ENCODE measurements around the gene ART1. TPM values are rescaled to one million over a fixed set of nuclear protein-coding genes. Genes with fewer than 3 reads are reported as not detected.

Gene ART1
- total RNA-seq, 1 donor from 2014 or later = 1.0 TPM

DNA sequence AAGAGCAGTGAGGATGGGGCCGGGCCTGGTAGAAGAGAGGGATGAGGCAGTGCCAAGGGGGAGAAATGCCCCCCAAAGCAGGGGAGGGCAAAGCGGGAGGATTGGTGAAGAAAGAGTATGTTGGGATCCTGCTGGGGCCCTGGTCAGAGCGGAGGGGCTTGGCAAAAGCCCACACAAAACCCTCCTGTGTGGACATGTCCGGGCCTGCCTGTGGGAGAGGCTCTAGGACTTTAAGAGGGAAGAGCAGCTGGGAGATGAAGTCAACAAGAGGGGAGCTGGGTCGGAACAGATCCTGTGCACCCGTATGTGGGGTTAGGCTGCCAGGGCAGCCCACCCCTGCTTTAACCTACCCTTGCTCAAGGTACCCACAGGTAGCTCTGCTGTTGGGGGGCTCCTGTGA is 28.9 kb upstream of the ART1 start:
- Histone ChIP-seq H3K27me3 (ENCODE audit: low read depth) (no peaks in the 10 kb centered on the region), H3K4me1 (peaks cover 21% of the 10 kb centered on the region), H3K9me3 (no peaks in the 10 kb centered on the region), H3K36me3 (no peaks in the 10 kb centered on the region), H3K27ac (no peak overlapping the region), H3K4me3 (no peak overlapping the region)
- DNase-seq = no peak
- ATAC-seq = no peak
- intact Hi-C loops (cut with DNase I) = no loop called here
- TF ChIP-seq, protein P1, sequence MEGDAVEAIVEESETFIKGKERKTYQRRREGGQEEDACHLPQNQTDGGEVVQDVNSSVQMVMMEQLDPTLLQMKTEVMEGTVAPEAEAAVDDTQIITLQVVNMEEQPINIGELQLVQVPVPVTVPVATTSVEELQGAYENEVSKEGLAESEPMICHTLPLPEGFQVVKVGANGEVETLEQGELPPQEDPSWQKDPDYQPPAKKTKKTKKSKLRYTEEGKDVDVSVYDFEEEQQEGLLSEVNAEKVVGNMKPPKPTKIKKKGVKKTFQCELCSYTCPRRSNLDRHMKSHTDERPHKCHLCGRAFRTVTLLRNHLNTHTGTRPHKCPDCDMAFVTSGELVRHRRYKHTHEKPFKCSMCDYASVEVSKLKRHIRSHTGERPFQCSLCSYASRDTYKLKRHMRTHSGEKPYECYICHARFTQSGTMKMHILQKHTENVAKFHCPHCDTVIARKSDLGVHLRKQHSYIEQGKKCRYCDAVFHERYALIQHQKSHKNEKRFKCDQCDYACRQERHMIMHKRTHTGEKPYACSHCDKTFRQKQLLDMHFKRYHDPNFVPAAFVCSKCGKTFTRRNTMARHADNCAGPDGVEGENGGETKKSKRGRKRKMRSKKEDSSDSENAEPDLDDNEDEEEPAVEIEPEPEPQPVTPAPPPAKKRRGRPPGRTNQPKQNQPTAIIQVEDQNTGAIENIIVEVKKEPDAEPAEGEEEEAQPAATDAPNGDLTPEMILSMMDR (IDR thresholded peaks at IDR 0.05) = no peak

DNA sequence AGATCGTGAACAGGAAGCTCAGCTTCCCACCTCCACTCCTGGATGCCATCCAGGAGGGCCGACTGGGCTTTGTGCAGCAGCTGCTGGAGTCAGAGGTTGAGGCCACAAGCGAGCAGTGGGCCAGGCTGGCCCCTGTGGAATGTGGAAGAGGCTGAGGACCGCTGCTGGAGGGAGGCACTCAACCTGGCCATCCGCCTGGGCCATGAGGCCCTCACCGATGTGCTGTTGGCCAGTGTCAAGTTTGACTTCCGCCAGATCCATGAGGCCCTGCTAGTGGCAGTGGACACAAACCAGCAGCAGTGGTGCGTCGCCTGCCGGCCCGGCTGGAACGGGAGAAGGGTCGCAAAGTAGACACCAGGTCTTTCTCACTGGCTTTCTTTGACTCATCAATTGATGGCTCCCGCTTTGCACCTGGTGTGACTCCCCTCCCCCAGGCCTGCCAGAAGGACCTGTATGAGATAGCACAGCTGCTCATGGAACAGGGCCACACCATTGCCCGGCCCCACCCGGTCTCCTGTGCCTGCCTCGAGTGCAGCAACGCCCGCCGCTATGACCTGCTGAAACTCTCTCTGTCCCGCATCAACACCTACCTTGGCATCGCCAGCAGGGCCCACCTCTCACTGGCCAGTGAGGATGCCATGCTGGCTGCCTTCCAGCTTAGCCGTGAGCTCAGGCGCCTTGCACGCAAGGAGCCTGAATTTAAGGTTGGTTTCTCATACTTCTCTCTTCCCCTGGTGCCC is 28.0 kb upstream of the ART1 start:
- no peak for DNase-seq

DNA sequence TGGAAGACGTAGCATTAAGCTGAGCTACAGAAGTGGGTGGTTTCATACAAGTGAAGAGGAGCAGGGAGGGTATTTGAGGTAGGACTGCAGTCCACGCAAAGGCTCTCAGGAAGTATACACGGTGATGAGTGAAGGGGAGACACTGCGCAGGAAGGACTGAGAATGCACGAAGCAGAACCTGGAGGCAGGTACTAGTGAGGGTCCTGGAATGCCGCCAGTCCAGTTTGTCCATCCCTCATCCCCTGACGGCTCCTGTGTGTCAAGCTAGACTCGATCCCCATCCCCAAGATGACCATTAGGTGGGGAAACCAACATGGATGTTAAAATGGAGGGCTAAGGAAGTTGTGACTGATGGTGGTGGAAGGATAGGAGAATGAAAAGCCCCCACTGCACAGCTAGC is 26.9 kb upstream of the ART1 start:
- TF ChIP-seq, protein P1 (IDR thresholded peaks at IDR 0.05) = no peak
- intact Hi-C loops (cut with DNase I) = no loop called here
- H3K27me3 ChIP-seq (ENCODE audit: low read depth) = no peaks in the 10 kb centered on the region
- DNase-seq (no peak), ATAC-seq (no peak)
- no peaks in the 10 kb centered on the region for H3K36me3 ChIP-seq
- no peak overlapping the region for H3K4me3 ChIP-seq
- peaks cover 21% of the 10 kb centered on the region for H3K4me1 ChIP-seq
- H3K9me3 ChIP-seq = no peaks in the 10 kb centered on the region
- no peak overlapping the region for H3K27ac ChIP-seq

More for the DNA sequence above, 28.0 kb upstream of the ART1 start:
- Histone ChIP-seq H3K27ac (no peak overlapping the region), H3K4me1 (peaks cover 21% of the 10 kb centered on the region), H3K4me3 (no peak overlapping the region), H3K27me3 (ENCODE audit: low read depth) (no peaks in the 10 kb centered on the region), H3K36me3 (no peaks in the 10 kb centered on the region), H3K9me3 (no peaks in the 10 kb centered on the region)
- ATAC-seq = no peak
- TF ChIP-seq, protein P1 (IDR thresholded peaks at IDR 0.05) = no peak
- intact Hi-C loops (cut with DNase I) = no loop called here

DNA sequence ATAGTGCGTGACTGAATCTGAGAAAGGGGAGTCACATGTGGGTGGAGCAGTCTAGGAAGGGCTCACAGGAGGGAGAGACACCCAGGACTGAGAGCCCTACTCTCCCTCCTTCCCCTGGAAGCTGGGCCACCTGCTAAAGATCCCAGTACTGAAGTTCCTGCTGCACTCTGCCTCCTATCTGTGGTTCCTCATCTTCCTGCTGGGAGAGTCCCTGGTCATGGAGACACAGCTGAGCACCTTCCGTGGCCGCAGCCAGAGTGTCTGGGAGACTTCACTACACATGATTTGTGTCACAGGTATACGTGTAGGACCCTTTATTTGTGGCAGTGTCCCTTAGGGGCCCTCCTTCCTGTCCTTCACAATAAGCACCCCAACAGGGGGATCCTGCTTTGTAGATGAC is 22.4 kb upstream of the ART1 start:
- Histone ChIP-seq H3K36me3 (no peaks in the 10 kb centered on the region), H3K9me3 (no peaks in the 10 kb centered on the region), H3K27me3 (ENCODE audit: low read depth) (no peaks in the 10 kb centered on the region), H3K4me3 (no peak overlapping the region), H3K27ac (no peak overlapping the region), H3K4me1 (no peaks in the 10 kb centered on the region)
- no peak for ATAC-seq
- TF ChIP-seq, protein P1 (IDR thresholded peaks at IDR 0.05) = no peak
- intact Hi-C loops (cut with DNase I) = no loop called here
- no peak for DNase-seq

DNA sequence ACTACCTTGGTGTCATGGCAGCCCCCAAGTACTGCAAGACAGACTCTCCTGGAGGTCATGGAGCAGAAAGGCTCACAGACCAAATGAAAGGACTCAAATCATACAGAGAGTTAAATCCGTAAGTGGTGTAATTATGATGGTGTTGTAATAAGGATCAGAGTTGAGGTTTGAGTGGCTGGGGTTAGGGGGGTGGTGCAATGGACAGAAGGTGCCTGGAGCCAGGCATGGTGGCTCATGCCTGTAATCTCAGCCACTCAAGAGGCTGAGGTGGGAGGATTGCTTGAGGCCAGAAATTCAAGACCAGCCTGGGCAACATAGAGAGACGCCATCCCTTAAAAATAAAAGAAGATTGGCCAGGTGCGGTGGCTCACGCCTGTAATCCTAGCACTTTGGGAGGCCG is 21.8 kb upstream of the ART1 start:
- H3K36me3 ChIP-seq = no peaks in the 10 kb centered on the region
- TF ChIP-seq, protein P1 (IDR thresholded peaks at IDR 0.05) = no peak
- H3K27ac ChIP-seq = no peak overlapping the region
- DNase-seq (no peak), ATAC-seq (no peak)
- no peaks in the 10 kb centered on the region for H3K27me3 ChIP-seq (ENCODE audit: low read depth)
- no peaks in the 10 kb centered on the region for H3K9me3 ChIP-seq
- H3K4me1 ChIP-seq = no peaks in the 10 kb centered on the region
- no peak overlapping the region for H3K4me3 ChIP-seq
- intact Hi-C loops (cut with DNase I) = no loop called here
